ENCODE data around the gene ACP3. TPM values are rescaled to one million over a fixed set of nuclear protein-coding genes. Genes with fewer than 3 reads are reported as not detected.

The ACP3 gene
- total RNA-seq, 1 experiment from 2014 or later, result not detected

- in situ Hi-C loops (cut with HindIII; ENCODE audit: low sequenced_read_pairs), result no loop called here
- DNase-seq (ENCODE audit: low spot score), result peak; percentile 26
Measured at GRCh38 chr3:132399054-132399929, 82.1 kb downstream of the ACP3 start.

GRCh38 chr3:132401255-132401654 is 84.0 kb downstream of the ACP3 start:
- in situ Hi-C loops (cut with HindIII; ENCODE audit: low sequenced_read_pairs), result no loop called here

GRCh38 chr3:132404276-132404675 is 87.1 kb downstream of the ACP3 start:
- in situ Hi-C loops (cut with HindIII; ENCODE audit: low sequenced_read_pairs), result no loop called here
- no peak for DNase-seq (ENCODE audit: low spot score)

More at GRCh38 chr3:132401255-132401654, 84.0 kb downstream of the ACP3 start:
- no peak for DNase-seq (ENCODE audit: low spot score)

- DNase-seq (ENCODE audit: low spot score), result no peak
- in situ Hi-C loops (cut with HindIII; ENCODE audit: low sequenced_read_pairs), result no loop called here
Measured at GRCh38 chr3:132405188-132405587, 88.0 kb downstream of the ACP3 start.

- in situ Hi-C loops (cut with HindIII; ENCODE audit: low sequenced_read_pairs), result no loop called here
- DNase-seq (ENCODE audit: low spot score), result no peak
Measured at GRCh38 chr3:132405609-132406299, 88.5 kb downstream of the ACP3 start.

- no peak for DNase-seq (ENCODE audit: low spot score)
- in situ Hi-C loops (cut with HindIII; ENCODE audit: low sequenced_read_pairs), result no loop called here
Measured at GRCh38 chr3:132406587-132406986, 89.4 kb downstream of the ACP3 start.

- DNase-seq (ENCODE audit: low spot score), result no peak
- in situ Hi-C loops (cut with HindIII; ENCODE audit: low sequenced_read_pairs), result no loop called here
Measured at GRCh38 chr3:132407025-132407424, 89.8 kb downstream of the ACP3 start.

Other genes with a start within 250 kb of the ACP3 start
- gene DNAJC13, start 100.1 kb downstream of the ACP3 start, total RNA-seq (2014; rRNA removed; shearing (Covaris generic)), result 22.4 and 34.6 TPM in 2 replicates

All from G401 (cell line).